DMS153 (cell line): ENCODE measurements around the gene DUSP14.
"Not testable (repeated sequence)": the region's sequence is repeated elsewhere in the genome, so short reads cannot be mapped to it uniquely, and the experiment has no call there.

Experiments used
- DNase-seq: peaks from one replicate; lab custom pipeline; 2025; lab: John Stamatoyannopoulos, UW

DUSP14 gene

GRCh38 chr17:37483311-37484039 is 6.2 kb upstream of the DUSP14 start:
- no peak for DNase-seq

DNA sequence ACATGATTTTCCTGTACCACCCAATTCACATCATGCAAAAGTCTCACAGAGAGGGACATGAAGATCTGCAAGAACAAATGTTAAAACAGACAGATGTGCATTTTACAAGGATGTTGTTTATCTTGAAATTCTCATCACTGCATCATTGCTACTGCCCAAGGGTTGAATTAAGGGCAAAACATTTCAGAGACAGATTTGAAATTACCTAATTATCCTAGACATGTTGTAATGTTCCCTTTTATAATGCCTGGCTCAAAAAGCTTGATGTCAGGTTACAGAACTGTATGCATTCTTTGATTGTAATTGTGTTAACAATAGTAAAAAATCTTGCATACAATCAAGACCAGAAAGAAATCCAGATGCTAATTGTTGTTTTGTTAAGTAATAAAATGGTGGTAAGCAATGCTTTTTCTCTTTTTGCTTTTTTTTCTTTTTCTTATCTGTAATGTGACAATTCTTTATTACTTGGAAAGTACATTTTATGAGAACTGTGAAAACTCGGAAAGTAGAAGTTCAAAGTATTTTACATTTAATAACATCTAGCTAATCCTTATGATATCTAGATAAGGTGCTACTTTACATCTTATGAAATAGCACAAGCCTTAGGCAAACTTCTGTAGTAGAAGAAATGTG is 3.6 kb upstream of the DUSP14 start:
- no peak for DNase-seq

- DNase-seq = peak; percentile 79
These were observed 1.6 kb upstream of the DUSP14 start for GRCh38 chr17:37488009-37488604.

DNA sequence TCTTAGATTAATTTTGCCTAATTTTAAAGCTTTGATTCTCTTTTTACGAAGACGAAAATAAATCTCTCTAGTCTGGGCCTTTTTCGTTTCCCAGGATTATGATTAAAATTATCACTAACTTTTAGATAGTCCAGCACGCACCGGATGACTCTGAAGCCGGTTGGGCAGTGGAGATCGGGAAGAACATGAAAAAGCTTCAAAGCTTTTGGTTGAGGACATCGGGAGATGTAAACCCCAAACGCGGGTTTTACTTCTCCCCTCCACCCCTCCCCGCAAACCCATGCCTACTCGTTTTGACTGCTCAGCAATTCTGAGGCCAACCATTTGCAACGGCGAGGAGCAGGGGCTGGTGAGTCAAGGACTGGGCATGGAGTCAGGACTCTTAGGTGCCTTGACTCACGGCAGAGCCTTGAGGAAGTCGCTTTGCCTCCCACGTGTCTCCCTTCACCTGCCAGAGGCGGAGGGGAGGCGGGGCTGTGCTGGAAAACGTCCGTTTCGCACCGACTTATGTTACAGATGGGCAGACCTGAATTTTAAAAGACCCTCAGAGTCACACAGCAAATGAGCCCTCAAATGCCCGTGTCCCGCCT is 989 bp upstream of the DUSP14 start:
- DNase-seq = peak; percentile 17

GRCh38 chr17:37490022-37490587 is 414 bp downstream of the DUSP14 start:
- peak; percentile 14 for DNase-seq

DNA sequence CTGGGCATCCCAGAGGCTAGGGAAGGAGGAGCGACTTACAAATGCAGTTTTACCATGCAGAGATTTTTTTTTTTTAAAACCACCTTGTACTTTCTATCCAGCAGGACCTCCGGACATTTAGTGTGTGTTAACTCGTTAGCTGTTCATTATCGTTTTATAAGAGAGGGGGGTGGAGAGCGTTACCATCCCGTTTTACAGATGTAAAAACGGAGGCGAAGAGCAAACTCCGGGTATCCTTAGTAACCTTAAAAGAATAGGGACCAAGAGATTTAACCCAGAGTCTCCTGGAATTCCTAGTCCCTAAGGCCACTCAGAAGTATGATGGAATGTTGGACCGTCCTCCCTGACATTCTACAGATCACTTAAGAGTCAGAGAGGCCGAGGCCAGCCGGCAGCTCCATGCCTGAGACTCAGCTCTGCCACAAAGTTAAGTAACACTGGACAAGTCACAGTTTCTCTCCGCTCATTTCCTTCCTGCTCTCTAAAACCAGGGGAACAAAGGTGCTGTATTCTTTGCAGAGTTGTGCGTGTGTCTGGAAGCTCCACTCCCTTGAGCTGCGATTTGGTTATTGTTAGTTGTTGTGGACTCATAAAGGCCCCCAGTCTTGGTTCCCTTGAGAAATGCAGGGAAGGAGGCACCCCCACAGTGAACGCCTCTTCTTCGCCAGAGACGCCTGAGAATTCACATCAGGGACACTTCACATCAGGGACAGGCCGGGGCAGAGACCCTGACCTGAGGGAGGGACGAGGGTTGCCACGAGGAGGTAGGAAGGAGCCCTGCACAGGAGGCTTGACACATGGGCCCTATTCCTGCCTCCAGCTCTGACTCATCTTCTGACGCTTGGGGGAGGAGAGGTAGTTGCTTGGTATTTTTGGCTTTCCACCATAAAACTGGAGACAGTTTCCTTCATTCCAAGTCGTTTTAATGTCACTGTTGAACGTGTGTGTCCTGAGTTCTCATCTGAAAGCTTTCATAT is 1.2 kb downstream of the DUSP14 start:
- DNase-seq = no peak

DNA sequence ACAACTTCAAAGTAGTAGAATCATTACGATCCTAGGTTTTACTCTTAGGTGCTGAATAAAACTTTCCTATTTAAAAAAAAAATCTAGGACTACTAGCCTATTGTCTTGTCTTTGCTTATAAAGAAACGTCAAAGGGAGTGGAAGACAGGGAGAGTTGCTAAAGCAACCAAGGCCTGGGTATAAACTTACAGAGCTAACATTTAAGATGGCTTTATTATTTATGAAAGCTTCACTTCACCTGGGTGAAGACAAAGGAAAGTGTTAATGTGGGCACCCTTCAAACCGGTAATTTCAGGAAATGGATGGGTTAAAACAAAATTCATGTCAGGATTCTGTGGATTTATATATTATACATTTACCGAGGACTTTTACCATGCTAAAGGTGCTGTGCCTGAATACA is 2.5 kb downstream of the DUSP14 start:
- DNase-seq = no peak

DNA sequence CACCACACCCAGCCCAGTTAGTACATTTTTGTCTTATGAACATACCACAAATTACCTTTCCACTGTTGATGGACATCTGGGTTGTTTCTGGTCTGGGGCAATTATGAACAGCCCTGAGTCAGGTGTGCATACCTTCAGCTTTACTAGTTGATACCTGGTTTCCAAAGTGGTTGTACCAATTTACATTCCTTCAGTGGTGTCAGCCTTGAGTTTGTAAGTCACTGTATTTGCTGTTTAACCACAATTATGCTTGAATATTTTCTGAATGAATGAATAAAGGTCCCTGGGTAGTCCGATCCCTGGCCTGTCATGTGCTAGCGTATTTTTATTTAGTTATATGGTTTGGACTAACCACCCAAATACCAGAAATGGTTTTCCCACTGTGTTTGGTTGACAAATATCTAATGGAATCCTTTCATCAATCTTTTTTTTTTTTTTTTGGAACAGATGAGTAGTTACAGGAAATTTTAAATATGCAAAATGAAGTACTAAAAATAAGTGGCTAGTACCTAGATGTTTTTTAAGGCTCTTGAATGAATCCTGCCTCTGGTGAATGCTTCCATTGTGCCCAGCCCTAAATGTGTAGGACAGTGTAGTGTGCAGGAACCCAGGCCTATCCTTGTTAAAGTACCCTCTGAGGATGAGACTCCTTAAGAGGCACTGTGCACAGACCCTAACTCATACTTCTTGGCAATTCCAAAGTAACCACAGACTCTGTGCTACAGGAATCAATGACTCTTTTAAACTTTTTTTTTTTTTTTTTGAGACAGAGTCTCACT is 3.7 kb downstream of the DUSP14 start:
- DNase-seq = no peak

DNA sequence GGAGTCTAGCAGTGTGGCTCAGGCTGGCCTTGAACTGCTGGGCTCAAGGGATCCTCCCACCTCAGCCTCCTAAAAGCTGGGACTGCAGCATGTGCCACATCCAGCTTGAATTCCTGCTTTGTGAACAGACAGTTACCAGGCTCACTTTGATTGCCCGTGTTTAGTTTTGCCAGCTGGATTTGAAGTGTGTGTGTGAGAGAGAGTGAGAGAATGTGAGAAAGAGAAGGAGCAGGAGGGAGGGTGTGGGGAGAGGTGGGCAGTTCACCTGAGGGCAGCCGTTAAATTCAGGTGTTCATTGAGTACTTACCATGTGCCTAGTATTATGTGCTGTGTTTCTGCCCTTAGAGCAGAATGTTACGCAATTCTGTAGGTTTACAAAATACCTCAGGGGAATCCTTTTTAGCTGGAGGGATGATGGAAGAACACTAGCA is 4.7 kb downstream of the DUSP14 start:
- no peak for DNase-seq

DNA sequence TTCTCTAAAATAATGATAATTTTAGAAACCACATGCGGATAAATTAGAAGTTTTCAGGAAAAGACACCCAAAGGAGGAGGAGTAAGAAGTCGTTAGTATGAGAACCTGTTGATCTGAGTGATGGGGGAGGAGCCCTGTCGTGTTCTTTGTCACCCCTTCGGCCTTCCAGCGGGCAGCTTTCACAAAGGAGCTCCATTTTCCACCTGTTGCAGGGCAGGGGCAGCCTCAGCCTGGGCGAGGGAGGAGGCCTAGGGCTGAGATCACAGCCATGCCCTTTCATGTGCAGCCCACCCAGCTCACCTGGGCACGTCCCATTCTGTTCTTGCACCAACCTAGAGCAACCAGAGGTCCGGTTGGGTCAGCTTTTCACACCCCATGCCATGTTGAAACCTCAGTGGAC is 5.3 kb downstream of the DUSP14 start:
- no peak for DNase-seq

GRCh38 chr17:37500378-37500777 is 10.7 kb downstream of the DUSP14 start:
- no peak for DNase-seq

DNA sequence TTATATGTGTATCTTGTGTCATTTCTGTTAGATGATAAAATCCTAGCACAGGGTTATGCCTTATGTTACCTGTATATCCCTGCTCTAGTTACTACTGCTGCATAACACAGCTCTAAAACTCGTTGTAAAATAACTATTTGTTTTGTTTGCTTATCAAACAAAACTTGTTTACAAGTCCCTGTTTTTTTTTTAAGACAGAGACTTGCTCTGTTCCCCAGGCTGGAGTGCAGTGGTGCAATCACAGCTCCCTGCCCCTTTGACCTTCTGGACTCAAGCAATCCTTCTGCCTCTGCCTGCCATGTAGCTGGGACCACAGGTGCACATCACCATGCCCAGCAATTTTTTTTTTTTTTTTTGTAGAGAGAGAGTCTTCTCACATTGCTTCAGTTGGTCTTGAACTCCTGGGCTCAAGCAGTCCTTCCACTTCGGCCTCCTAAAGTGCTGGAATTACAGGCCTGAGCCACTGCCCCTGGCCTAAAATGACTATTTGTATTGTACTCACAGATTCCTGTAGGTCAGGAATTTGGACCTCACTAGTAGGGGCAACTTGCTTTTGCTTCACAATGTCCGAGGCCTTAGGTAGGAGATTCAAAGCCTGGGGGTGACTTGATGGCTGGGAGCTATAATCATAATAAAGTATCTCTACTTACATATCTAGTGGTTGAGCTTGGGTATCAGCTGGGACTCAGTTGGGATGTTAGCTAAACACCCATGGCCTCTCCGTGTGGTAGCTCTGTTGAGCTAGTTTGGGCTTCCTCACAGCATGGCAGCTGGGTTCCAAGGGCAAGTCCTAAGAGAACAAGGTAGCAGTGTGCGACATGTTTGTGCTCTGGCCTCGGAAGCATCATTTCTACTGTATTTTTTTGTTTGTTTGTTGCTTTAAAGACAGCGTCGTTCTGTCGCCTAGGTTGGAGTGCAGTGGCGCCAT is 12.6 kb downstream of the DUSP14 start:
- DNase-seq = no peak

GRCh38 chr17:37503148-37503547 is 13.5 kb downstream of the DUSP14 start:
- no peak for DNase-seq

- DNase-seq = no peak
These were observed 15.6 kb downstream of the DUSP14 start for GRCh38 chr17:37505333-37505732.

DNA sequence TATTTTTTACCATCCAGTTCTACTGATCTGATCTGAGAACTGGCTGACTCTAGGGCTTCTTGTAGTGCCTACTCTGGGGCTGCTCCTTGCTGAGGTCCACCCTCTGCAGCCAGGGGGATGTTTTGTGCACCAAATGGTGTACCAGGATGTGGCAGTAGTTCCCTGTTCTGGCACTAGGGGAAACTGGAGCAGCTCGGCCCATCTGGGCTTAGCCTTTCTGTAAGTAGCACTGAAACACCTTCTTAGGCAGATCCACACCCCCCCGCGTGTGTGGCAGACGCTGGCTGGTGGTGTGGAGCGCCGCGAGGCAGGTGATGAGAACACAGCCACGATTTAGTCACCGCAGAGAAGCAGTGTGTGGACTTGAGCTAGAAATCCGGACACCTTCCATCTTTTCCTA is 17.0 kb downstream of the DUSP14 start:
- no peak for DNase-seq

DNA sequence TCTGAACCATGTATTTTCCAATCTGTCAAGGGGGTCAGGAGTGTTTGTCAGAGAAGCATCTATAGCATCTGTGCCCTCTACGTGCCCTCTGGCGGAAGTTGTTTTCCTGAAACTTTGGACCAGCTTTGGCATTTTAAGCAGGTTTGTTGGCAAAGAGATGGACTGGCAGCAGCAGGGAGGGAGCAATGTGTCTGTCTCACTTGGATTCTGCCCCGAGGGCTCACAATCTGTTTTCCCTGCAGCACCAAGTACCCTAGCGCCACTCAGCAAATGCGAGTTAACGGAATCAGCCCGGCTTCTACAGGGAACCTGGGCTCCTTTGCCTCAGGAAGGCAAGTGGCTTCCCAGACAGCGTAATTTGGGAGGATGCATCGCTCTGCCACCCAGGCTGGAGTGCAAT is 17.4 kb downstream of the DUSP14 start:
- no peak for DNase-seq

DNA sequence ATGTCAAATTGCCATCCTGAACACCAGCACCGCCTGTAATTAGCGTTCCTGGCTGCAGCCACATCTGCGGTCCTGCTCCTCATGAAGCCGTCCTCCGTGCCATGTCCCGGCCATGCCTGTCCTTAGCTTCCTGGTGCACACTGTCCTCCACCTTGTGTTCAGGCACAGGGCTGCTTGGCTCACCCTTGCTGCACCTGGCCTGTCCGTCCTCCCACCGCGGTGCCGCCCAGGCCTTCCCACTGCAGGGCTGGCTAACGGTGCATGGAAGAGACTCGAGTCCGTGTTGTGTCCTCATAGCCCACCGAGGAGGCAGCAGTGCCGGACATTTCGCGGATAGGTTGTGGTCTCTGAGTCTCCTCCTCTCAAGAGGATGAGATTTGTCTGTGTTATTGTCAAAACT is 20.4 kb downstream of the DUSP14 start:
- no peak for DNase-seq

DNA sequence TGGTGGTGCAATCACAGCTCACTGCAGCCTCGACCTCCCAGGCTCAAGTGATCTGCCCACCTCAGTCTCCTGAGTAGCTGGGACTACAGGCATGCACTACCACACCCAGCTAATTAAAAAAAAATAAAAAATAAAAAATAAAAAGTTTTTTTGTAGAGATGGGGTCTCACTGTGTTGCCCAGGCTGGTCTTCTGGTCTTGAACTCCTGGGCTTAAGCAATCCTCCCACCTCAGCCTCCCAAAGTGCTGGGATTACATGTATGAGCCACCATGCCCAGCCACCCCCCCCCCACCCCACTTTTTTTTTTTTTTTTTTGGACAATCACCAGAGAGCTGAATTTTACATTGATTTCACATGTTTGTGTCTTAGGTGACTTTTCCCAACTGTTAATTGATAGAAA is 22.0 kb downstream of the DUSP14 start:
- DNase-seq = not testable (repeated sequence)

DNA sequence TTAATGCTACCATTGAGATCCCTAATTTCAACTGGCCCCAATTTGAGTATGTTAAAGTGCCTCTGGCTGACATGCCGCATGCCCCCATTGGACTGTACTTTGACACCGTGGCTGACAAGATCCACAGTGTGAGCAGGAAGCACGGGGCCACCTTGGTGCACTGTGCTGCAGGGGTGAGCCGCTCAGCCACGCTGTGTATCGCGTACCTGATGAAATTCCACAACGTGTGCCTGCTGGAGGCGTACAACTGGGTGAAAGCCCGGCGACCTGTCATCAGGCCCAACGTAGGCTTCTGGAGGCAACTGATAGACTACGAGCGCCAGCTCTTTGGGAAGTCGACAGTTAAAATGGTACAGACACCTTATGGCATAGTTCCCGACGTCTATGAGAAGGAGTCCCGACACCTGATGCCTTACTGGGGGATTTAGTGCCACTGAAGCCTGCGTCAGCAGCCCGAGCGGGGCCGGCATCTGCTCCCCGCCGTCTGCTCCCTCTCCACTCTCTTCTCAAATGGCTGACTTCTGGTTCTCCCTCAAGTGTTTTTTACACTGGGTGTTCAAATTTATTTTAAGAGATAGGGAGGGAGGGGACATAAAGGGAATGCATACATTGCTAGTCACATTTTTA is 22.9 kb downstream of the DUSP14 start:
- no peak for DNase-seq
